Uterus (tissue), 4 donors: Measurements from ENCODE around the gene UNC13A. TPM values are rescaled to one million over a fixed set of nuclear protein-coding genes. Genes with fewer than 3 reads are reported as not detected.

ENCODE experiments used
- DNase-seq, 2 donors: peaks; one replicate each; pipeline ENCODE4 v3.0.0-alpha.2; 2019 to 2020
- H3K27ac ChIP-seq, 2 donors: fragments of 200-600 bp; sonication (generic); 1 replicate in 1 of 2; 2 replicates in 1 of 2; pipeline ENCODE4 v1.5.1; 2016 to 2018
- H3K27me3 ChIP-seq, 2 donors: fragments of 200-600 bp; sonication (generic); one replicate each; pipeline ENCODE4 v1.5.1; 2018 to 2019; ENCODE audit warnings: control low read depth in 1 of 2
- H3K36me3 ChIP-seq, 2 donors: fragments of 200-600 bp; sonication (generic); one replicate each; pipeline ENCODE4 v1.5.1; 2019; ENCODE audit warnings: control low read depth in 1 of 2
- H3K4me1 ChIP-seq, 2 donors: fragments of 200-600 bp; sonication (generic); one replicate each; pipeline ENCODE4 v1.5.1; 2018 to 2019; ENCODE audit warnings: control low read depth in 1 of 2
- H3K4me3 ChIP-seq, 2 donors: fragments of 200-600 bp; sonication (generic); 1 replicate in 1 of 2; 2 replicates in 1 of 2; pipeline ENCODE4 v1.5.1; 2018 to 2019; ENCODE audit warnings: mild to moderate bottlenecking in 1 of 2
- H3K9me3 ChIP-seq, 2 donors: fragments of 200-600 bp; sonication (generic); one replicate each; pipeline ENCODE4 v1.5.1; 2019; ENCODE audit warnings: control low read depth in 1 of 2
- CTCF ChIP-seq, 4 experiments: fragments of 200-600 bp in 2 of 4; fragments of 450-650 bp in 2 of 4; sonication (generic) in 2 of 4; IDR thresholded peaks; one replicate each; pipeline ENCODE4 v1.5.1; 2016 to 2019; ENCODE audit warnings: antibody characterized with exemption in 4 of 4, mild to moderate bottlenecking in 2 of 4, moderate library complexity in 1 of 4
- POLR2A ChIP-seq, 2 donors: fragments of 450-650 bp; IDR thresholded peaks; one replicate each; pipeline ENCODE4 v1.6.1; 2016; ENCODE audit warnings: antibody characterized with exemption in 2 of 2, mild to moderate bottlenecking in 1 of 2, moderate library complexity in 1 of 2
- intact Hi-C: fragments of 100-400 bp; cut with DNase I; formaldehyde crosslinking; loops from one replicate; pipeline ENCODE4 v1.15.1; 2023; ENCODE audit warnings: low total_unique reads
- total RNA-seq, 4 donors: library from RNA; depleted of rRNA in 3 of 4; stranded (reverse); fragments of >200 nt in 3 of 4; gene quantifications; one replicate each; pipeline versions ENCODE4 v1.1.0 to v1.2.4, GENCODE V29; 2014 to 2023
- donor health status: DM: yes; HTN: yes; CAD: no.

The UNC13A gene
- total RNA-seq, 4 donors from 2014 or later: 0.21 to 0.35 (median 0.29) TPM; not detected in 1

- Histone ChIP-seq H3K4me1 (no peaks in the 10 kb centered on the region), H3K27ac (no peak overlapping the region), H3K9me3 (no peaks in the 10 kb centered on the region), H3K27me3 (peaks cover 0 to 7% of the 10 kb centered on the region in 2 donors), H3K36me3 (no peaks in the 10 kb centered on the region), H3K4me3 (no peak overlapping the region)
- intact Hi-C loops: no loop called here
- DNase-seq: no peak
- no peak for TF ChIP-seq POLR2A (IDR thresholded peaks at IDR 0.05)
- TF ChIP-seq CTCF (IDR thresholded peaks at IDR 0.05): no peak
Measured at GRCh38 chr19:17683078-17683477, 5.1 kb downstream of the UNC13A start.

- Histone ChIP-seq H3K27me3 (peaks cover 0 to 7% of the 10 kb centered on the region in 2 donors), H3K4me1 (no peaks in the 10 kb centered on the region), H3K36me3 (no peaks in the 10 kb centered on the region), H3K27ac (no peak overlapping the region), H3K9me3 (no peaks in the 10 kb centered on the region), H3K4me3 (no peak overlapping the region)
- DNase-seq: no peak
- intact Hi-C loops: no loop called here
- TF ChIP-seq POLR2A (IDR thresholded peaks at IDR 0.05) (no peak), CTCF (IDR thresholded peaks at IDR 0.05) (no peak)
Measured at GRCh38 chr19:17682273-17682672, 5.9 kb downstream of the UNC13A start.

GRCh38 chr19:17681505-17682125, 6.5 kb downstream of the UNC13A start:
- no peaks in the 10 kb centered on the region for H3K4me1 ChIP-seq
- H3K4me3 ChIP-seq: no peak overlapping the region
- H3K9me3 ChIP-seq: no peaks in the 10 kb centered on the region
- H3K36me3 ChIP-seq: no peaks in the 10 kb centered on the region
- no peak for TF ChIP-seq CTCF (IDR thresholded peaks at IDR 0.05)
- H3K27me3 ChIP-seq: peaks cover 0 to 2% of the 10 kb centered on the region in 2 donors
- H3K27ac ChIP-seq: no peak overlapping the region
- intact Hi-C loops: no loop called here
- DNase-seq: no peak

GRCh38 chr19:17680230-17680722, 7.9 kb downstream of the UNC13A start:
- Histone ChIP-seq H3K4me3 (no peak overlapping the region), H3K9me3 (no peaks in the 10 kb centered on the region), H3K27me3 (no peaks in the 10 kb centered on the region), H3K4me1 (no peaks in the 10 kb centered on the region), H3K27ac (peak overlapping the region in 1 of 2 donors; percentile 58), H3K36me3 (no peaks in the 10 kb centered on the region)
- TF ChIP-seq POLR2A (IDR thresholded peaks at IDR 0.05) (no peak), CTCF (IDR thresholded peaks at IDR 0.05) (no peak)
- DNase-seq: peak; percentile 56 to 58
- intact Hi-C loops: no loop called here

GRCh38 chr19:17679526-17680229, 8.5 kb downstream of the UNC13A start:
- Histone ChIP-seq H3K4me3 (no peak overlapping the region), H3K9me3 (no peaks in the 10 kb centered on the region), H3K27ac (peak overlapping the region; percentile 30 to 58), H3K27me3 (no peaks in the 10 kb centered on the region), H3K4me1 (no peaks in the 10 kb centered on the region), H3K36me3 (no peaks in the 10 kb centered on the region)
- TF ChIP-seq POLR2A (IDR thresholded peaks at IDR 0.05) (no peak), CTCF (IDR thresholded peaks at IDR 0.05) (no peak)
- DNase-seq: no peak
- intact Hi-C loops: no loop called here
